Neural progenitor cell (in vitro differentiated cells): ENCODE measurements around the gene CD8B.
"Not testable (repeated sequence)": the region's sequence is repeated elsewhere in the genome, so short reads cannot be mapped to it uniquely, and the experiment has no call there.

Experiments
- CTCF ChIP-seq: fragments of 200-600 bp; sonication (generic); IDR thresholded peaks from 2 replicates; pipeline ENCODE4 v1.5.1; 2017; ENCODE audit warnings: antibody characterized with exemption, mild to moderate bottlenecking
- EZH2 ChIP-seq: fragments of 200-600 bp; sonication (generic); IDR thresholded peaks from 2 replicates; pipeline ENCODE4 v1.6.1; 2017; ENCODE audit warnings: antibody characterized with exemption, mild to moderate bottlenecking, moderate library complexity
- EZH2phosphoT487 ChIP-seq: fragments of 200-600 bp; sonication (generic); IDR thresholded peaks from 2 replicates; pipeline ENCODE4 v1.6.1; 2017; ENCODE audit warnings: antibody characterized with exemption

GRCh38 chr2:86870941-86871340 is 9.3 kb upstream of the CD8B start:
- TF ChIP-seq CTCF, EZH2, EZH2phosphoT487: not testable (repeated sequence)
